HG03432 (cell line): ENCODE results near the gene R3HDM2.

Source experiments
- ATAC-seq: cut with Tn5 transposase; IDR thresholded peaks from one replicate; pipeline ENCODE4 v1.9.1; 2021; ENCODE audit warnings: mild to moderate bottlenecking, moderate library complexity; ENCODE audit not compliant: unreplicated experiment

R3HDM2 gene

GRCh38 chr12:57220770-57221168 lies 210.1 kb downstream of the R3HDM2 start:
- ATAC-seq: no peak

- no peak for ATAC-seq
Observed at GRCh38 chr12:57219993-57220754, 210.7 kb downstream of the R3HDM2 start.

GRCh38 chr12:57219205-57219992 lies 211.4 kb downstream of the R3HDM2 start:
- no peak for ATAC-seq

- ATAC-seq: no peak
Observed at GRCh38 chr12:57218030-57218853, 212.6 kb downstream of the R3HDM2 start.

GRCh38 chr12:57216921-57217879 lies 213.6 kb downstream of the R3HDM2 start:
- no peak for ATAC-seq

- peak; percentile 28 for ATAC-seq
Observed at GRCh38 chr12:57216014-57216911, 214.6 kb downstream of the R3HDM2 start, which contains the start of gene NXPH4. NXPH4 (plus strand) TSS chr12:57216794; CDS start chr12:57216970, 176 bp downstream.

GRCh38 chr12:57215668-57216013 lies 215.2 kb downstream of the R3HDM2 start:
- ATAC-seq: peak; percentile 41

GRCh38 chr12:57215065-57215464 lies 215.8 kb downstream of the R3HDM2 start:
- no peak for ATAC-seq

GRCh38 chr12:57214398-57214781 lies 216.5 kb downstream of the R3HDM2 start:
- ATAC-seq: peak; percentile 33

GRCh38 chr12:57213763-57214397 lies 217.0 kb downstream of the R3HDM2 start:
- no peak for ATAC-seq

GRCh38 chr12:57213058-57213715 lies 217.7 kb downstream of the R3HDM2 start:
- peak; percentile 48 for ATAC-seq

- no peak for ATAC-seq
Observed at GRCh38 chr12:57212701-57213057, 218.2 kb downstream of the R3HDM2 start.

- no peak for ATAC-seq
Observed at GRCh38 chr12:57211791-57212700, 218.8 kb downstream of the R3HDM2 start.

GRCh38 chr12:57210926-57211692 lies 219.7 kb downstream of the R3HDM2 start:
- no peak for ATAC-seq

- no peak for ATAC-seq
Observed at GRCh38 chr12:57210461-57210860, 220.4 kb downstream of the R3HDM2 start.

- ATAC-seq: no peak
Observed at GRCh38 chr12:57209916-57210315, 220.9 kb downstream of the R3HDM2 start.
